Suprapubic skin (tissue), 4 donors: Measurements from ENCODE around the gene BIVM.
A peak's percentile ranks its signal among the peaks of the same experiment; 100 is the strongest.

Experiments used
- CTCF ChIP-seq, 2 donors: fragments of 200-600 bp in 1 of 2; fragments of 450-650 bp in 1 of 2; sonication (generic) in 1 of 2; IDR thresholded peaks; one replicate each; pipeline ENCODE4 v1.5.1; 2016 to 2019; ENCODE audit warnings: antibody characterized with exemption in 2 of 2, mild to moderate bottlenecking in 1 of 2, moderate library complexity in 1 of 2
- EP300 ChIP-seq: sonication (generic); formaldehyde crosslinking; IDR thresholded peaks from one replicate; pipeline ENCODE4 v1.6.1; 2017; ENCODE audit warnings: antibody characterized with exemption
- POLR2A ChIP-seq, 2 donors: fragments of 450-650 bp; IDR thresholded peaks; one replicate each; pipeline ENCODE4 v1.6.1; 2017; ENCODE audit warnings: antibody characterized with exemption in 2 of 2, mild to moderate bottlenecking in 2 of 2, moderate library complexity in 2 of 2
- POLR2AphosphoS5 ChIP-seq, 3 donors: sonication (generic); formaldehyde crosslinking; IDR thresholded peaks; one replicate each; pipeline ENCODE4 v1.6.1; 2017; ENCODE audit warnings: antibody characterized with exemption in 3 of 3

- TF ChIP-seq POLR2A (IDR thresholded peaks at IDR 0.05) (no peak), CTCF (IDR thresholded peaks at IDR 0.05) (peak; percentile 3 to 72), EP300 (no peak), POLR2AphosphoS5 (IDR thresholded peaks at IDR 0.05) (no peak)
These were observed 71.9 kb downstream of the BIVM start for GRCh38 chr13:102870677-102871415.
